ENCODE measurements around the gene DNLZ. TPM values are rescaled to one million over a fixed set of nuclear protein-coding genes. Genes with fewer than 3 reads are reported as not detected.

Gene DNLZ
- polyA plus RNA-seq, 3 donors from 2014 or later: 58.4 to 77.4 (median 61.8) TPM

GRCh38 chr9:136378170-136379002 lies 14.8 kb upstream of the DNLZ start:
- Mint-ChIP-seq H3K27me3 (ENCODE audit: low read depth in 3 of 3) (peaks cover 0 to 4% (median 0%) of the 10 kb centered on the region in 3 donors), H3K27ac (no peak overlapping the region), H3K4me3 (no peak overlapping the region), H3K9me3 (no peaks in the 10 kb centered on the region), H3K36me3 (peaks cover 0 to 4% (median 0%) of the 10 kb centered on the region in 3 donors), H3K4me1 (no peaks in the 10 kb centered on the region)
- no peak for DNase-seq

DNA sequence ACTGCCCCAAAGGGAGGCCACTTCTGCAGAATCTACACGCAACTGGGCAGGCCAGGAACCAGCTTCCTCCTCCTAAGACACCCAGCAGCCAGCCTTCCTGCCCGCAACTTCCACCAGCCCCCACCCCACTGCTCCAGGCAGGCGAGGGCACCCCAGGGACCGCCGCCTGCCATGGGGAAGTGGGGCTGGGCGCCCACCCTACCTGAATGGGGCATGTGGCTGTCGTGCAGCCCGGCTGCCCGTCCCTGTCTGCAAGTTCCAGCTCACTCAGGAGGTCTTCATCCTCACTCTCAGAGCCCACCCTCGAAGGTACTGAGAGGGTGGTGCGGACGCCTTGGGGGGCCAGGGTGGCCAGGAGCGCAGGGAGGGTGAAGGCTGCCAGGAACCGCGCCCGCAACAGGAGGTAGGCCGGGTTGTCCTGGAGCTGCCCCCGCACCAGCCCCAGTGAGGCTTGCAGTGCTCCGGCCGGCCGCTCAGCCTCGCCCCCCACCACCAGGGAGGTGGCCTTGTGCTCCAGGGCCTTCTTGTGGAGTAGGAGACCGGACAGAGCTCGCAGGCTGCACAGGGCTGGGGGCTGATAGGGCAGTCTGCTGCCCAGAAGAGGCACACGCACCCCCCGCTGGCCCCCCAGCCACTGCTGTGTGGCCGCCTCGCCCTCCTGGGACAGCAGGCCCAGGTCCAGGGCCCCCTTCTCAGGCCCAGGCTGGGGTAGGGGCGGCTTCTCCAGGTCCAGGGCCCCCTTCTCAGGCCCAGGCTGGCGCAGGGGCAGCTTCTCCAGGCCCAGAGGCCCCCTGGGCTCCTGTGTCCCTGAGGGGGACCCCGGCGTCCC lies 14.0 kb upstream of the DNLZ start:
- H3K36me3 Mint-ChIP-seq: peaks cover 0 to 2% (median 0%) of the 10 kb centered on the region in 3 donors
- no peak overlapping the region for H3K27ac Mint-ChIP-seq
- H3K9me3 Mint-ChIP-seq: no peaks in the 10 kb centered on the region
- no peak overlapping the region for H3K4me3 Mint-ChIP-seq
- peaks cover 0 to 6% (median 2%) of the 10 kb centered on the region in 3 donors for H3K27me3 Mint-ChIP-seq (ENCODE audit: low read depth in 3 of 3)
- no peak for DNase-seq
- H3K4me1 Mint-ChIP-seq: no peaks in the 10 kb centered on the region

- H3K27me3 Mint-ChIP-seq (ENCODE audit: low read depth in 3 of 3): peaks cover 0 to 6% (median 2%) of the 10 kb centered on the region in 3 donors
- no peaks in the 10 kb centered on the region for H3K9me3 Mint-ChIP-seq
- no peak overlapping the region for H3K4me3 Mint-ChIP-seq
- no peak for DNase-seq
- no peak overlapping the region for H3K27ac Mint-ChIP-seq
- H3K4me1 Mint-ChIP-seq: no peaks in the 10 kb centered on the region
- no peaks in the 10 kb centered on the region for H3K36me3 Mint-ChIP-seq
These were observed 12.9 kb upstream of the DNLZ start for GRCh38 chr9:136376457-136376856.

DNA sequence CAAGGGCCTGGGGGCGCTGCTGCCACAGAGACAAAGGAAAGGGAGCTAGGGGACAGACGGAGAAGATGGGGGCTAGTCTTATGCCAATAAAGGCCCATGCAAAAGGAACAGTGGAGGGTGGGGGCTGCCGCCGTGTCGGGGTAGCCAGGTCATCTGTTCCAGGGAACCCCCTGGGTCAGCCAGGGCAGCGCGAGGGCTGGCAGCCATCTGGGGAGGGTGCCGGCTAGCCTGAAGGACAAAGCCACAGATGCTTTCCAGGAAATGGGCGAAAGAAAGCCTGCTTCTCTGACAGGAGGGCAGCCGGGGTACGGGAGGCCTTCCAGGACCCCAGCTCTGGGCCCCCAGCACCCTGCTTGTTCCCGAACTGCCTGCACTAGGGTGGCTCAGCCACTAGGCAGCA lies 11.6 kb upstream of the DNLZ start:
- no peaks in the 10 kb centered on the region for H3K36me3 Mint-ChIP-seq
- H3K9me3 Mint-ChIP-seq: no peaks in the 10 kb centered on the region
- peaks cover 0 to 6% (median 2%) of the 10 kb centered on the region in 3 donors for H3K27me3 Mint-ChIP-seq (ENCODE audit: low read depth in 3 of 3)
- H3K4me3 Mint-ChIP-seq: no peak overlapping the region
- H3K4me1 Mint-ChIP-seq: no peaks in the 10 kb centered on the region
- H3K27ac Mint-ChIP-seq: no peak overlapping the region
- no peak for DNase-seq

DNA sequence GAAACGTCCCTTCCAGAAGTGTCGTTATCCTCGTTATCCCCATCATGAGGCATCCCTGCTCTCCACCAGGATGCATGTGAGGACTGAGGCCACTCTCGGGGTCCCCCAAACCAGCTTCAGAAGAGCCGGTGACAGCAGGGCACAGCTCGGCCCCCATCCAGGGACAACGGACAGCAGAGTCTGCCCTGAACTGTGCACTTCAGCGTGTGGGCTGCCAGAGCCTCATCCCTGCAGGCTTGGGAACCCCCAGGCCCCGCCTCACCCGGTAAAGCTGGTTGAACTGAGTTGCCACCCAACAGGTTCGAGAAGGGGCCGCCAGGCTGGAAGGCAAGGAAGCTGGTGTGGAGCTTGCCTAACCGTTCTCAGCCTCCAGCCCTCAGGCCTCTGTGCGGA lies 10.6 kb upstream of the DNLZ start:
- H3K4me3 Mint-ChIP-seq: no peak overlapping the region

GRCh38 chr9:136373300-136374182 lies 10.0 kb upstream of the DNLZ start, which contains the start of gene CARD9:
Gene CARD9, minus strand, starts transcription at chr9:136373669. Its CDS starts 1,591 bp downstream, at chr9:136372078.
- Mint-ChIP-seq H3K27me3 (ENCODE audit: low read depth in 3 of 3) (peaks cover 0 to 6% (median 2%) of the 10 kb centered on the region in 3 donors), H3K36me3 (peaks cover 0 to 4% (median 0%) of the 10 kb centered on the region in 3 donors), H3K4me3 (peak within 1 kb of the TSS in 2 of 5 donors; percentile 57 to 64), H3K4me1 (no peaks in the 10 kb centered on the region), H3K27ac (no peak within 1 kb of the TSS), H3K9me3 (no peaks in the 10 kb centered on the region)
- DNase-seq: no peak

More for the DNA sequence above, 10.6 kb upstream of the DNLZ start:
- Mint-ChIP-seq H3K9me3 (no peaks in the 10 kb centered on the region), H3K27me3 (ENCODE audit: low read depth in 3 of 3) (peaks cover 0 to 6% (median 2%) of the 10 kb centered on the region in 3 donors), H3K27ac (no peak overlapping the region), H3K4me1 (no peaks in the 10 kb centered on the region), H3K36me3 (peaks cover 0 to 2% (median 0%) of the 10 kb centered on the region in 3 donors)
- no peak for DNase-seq

DNA sequence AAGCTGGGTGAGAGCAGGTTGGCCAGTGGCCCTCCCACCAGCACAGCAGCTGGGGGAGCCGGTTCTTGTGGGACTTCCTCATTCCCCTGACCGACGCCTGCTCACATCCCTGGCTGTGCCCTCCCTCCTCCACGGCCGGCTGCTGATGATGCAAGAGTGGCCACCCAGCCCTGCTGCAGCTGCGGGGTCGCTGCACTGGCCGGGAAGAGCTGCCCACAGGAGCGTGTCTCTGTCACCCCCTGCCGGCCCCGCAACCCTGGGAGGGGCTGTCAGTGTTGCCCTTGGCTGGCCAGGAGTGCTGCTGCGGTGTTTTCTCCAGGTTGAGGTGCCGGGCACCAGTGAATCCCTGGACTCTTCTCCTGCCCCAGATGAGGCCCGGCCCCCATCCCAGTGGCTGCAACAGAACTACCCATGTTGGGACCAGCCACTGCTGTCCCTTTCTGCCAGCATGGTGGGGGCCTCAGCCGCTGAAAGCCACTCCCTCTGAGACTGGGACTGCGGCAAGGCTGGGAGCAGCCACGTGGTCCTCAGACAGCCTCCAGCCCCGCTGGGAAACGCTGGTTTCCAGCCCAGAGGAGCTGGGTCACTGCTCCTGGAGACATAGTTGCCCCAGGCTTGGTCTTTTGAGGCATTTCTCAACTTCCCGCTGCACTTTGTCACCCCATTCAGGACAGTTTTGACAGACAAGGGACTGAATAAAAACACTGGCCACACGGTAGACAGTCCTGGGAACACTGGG lies 9.2 kb upstream of the DNLZ start:
- Mint-ChIP-seq H3K27me3 (ENCODE audit: low read depth in 3 of 3) (peaks cover 0 to 6% (median 2%) of the 10 kb centered on the region in 3 donors), H3K27ac (no peak overlapping the region)

DNA sequence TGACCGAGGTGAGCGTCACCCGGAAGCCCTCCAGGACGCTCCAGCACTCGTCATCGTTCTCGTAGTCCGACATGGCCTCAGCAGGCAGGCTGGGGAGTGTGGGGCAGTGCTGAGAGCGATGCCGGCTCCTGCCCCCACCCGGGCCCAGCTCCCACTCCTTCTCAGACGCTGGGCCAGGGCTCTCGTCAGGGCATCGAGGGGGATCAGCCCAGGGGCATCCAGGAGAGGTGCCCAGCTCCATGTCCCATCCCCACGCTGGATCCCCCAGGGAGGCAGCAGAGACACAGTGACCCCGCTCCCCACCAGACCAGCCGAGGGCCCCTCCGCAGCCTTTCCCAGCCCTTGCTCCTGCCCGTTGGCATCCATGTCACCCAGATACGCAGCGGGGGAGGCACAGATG lies 8.5 kb upstream of the DNLZ start:
- H3K27me3 Mint-ChIP-seq (ENCODE audit: low read depth in 3 of 3): peaks cover 0 to 6% (median 2%) of the 10 kb centered on the region in 3 donors
- no peaks in the 10 kb centered on the region for H3K9me3 Mint-ChIP-seq
- H3K4me3 Mint-ChIP-seq: no peak overlapping the region
- no peak for DNase-seq
- no peak overlapping the region for H3K27ac Mint-ChIP-seq
- peaks cover 0 to 4% (median 0%) of the 10 kb centered on the region in 3 donors for H3K36me3 Mint-ChIP-seq
- no peaks in the 10 kb centered on the region for H3K4me1 Mint-ChIP-seq

More for the DNA sequence above, 9.2 kb upstream of the DNLZ start:
- Mint-ChIP-seq H3K36me3 (peaks cover 0 to 4% (median 0%) of the 10 kb centered on the region in 3 donors), H3K4me3 (peak overlapping the region in 2 of 5 donors; percentile 57 to 64), H3K4me1 (no peaks in the 10 kb centered on the region), H3K9me3 (no peaks in the 10 kb centered on the region)
- DNase-seq: no peak

GRCh38 chr9:136371533-136371880 lies 8.0 kb upstream of the DNLZ start:
- Mint-ChIP-seq H3K36me3 (peaks cover 0 to 4% (median 0%) of the 10 kb centered on the region in 3 donors), H3K27ac (no peak overlapping the region), H3K4me1 (no peaks in the 10 kb centered on the region), H3K4me3 (no peak overlapping the region), H3K9me3 (no peaks in the 10 kb centered on the region), H3K27me3 (ENCODE audit: low read depth in 3 of 3) (peaks cover 0 to 4% (median 2%) of the 10 kb centered on the region in 3 donors)
- DNase-seq: no peak

GRCh38 chr9:136370687-136371532 lies 7.4 kb upstream of the DNLZ start:
- no peak overlapping the region for H3K27ac Mint-ChIP-seq
- no peaks in the 10 kb centered on the region for H3K9me3 Mint-ChIP-seq
- no peaks in the 10 kb centered on the region for H3K4me1 Mint-ChIP-seq
- no peak overlapping the region for H3K4me3 Mint-ChIP-seq
- DNase-seq: no peak
- peaks cover 0 to 4% (median 0%) of the 10 kb centered on the region in 3 donors for H3K36me3 Mint-ChIP-seq
- H3K27me3 Mint-ChIP-seq (ENCODE audit: low read depth in 3 of 3): peaks cover 0 to 4% (median 2%) of the 10 kb centered on the region in 3 donors

DNA sequence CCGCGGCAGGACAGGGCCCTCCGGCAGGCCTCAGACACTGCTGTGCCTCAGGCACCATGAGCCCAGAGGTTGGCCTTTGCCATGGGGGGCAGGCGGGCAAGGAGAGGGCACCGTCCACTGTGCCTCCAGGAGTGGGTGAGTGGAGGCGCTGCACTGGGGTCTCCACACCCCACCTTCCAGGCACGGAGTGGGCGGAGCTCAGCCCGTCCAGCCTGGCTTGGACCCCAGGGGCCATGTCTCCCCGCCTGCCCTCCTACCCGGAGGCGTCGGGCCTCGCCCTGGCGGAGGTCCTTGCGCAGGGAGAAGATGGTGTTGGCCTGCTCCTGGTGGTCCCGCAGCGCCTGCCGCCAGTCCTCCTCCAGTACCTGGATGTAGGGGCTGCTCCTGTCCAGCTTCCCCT lies 6.5 kb upstream of the DNLZ start:
- Mint-ChIP-seq H3K27me3 (ENCODE audit: low read depth in 3 of 3) (peaks cover 0 to 2% (median 2%) of the 10 kb centered on the region in 3 donors), H3K4me1 (no peaks in the 10 kb centered on the region), H3K27ac (no peak overlapping the region), H3K36me3 (peaks cover 0 to 4% (median 0%) of the 10 kb centered on the region in 3 donors), H3K9me3 (no peaks in the 10 kb centered on the region), H3K4me3 (no peak overlapping the region)
- DNase-seq: no peak

DNA sequence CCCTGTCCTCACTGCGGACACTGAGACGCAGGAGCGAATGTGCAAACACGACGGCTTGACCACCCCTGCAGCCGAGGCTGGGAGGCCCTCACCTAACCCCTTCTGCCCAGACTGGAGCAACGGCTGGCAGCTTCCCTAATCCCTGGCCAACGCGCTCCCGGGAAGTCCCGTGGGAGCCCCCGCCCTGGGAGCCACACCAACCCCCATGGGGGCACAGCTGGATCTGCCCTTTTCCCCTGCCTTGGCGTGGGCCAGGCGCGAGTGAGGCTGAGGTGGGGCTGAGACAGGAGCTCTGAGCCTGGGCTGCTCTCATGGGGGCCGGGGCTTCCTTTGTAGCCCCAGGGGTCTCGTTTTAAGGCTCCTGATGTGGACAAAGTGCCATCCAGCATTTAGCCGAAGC lies 4.6 kb upstream of the DNLZ start:
- no peak for DNase-seq
- Mint-ChIP-seq H3K4me3 (no peak overlapping the region), H3K36me3 (peaks cover 0 to 4% (median 0%) of the 10 kb centered on the region in 3 donors), H3K27ac (no peak overlapping the region), H3K27me3 (ENCODE audit: low read depth in 3 of 3) (peaks cover 1 to 4% (median 2%) of the 10 kb centered on the region in 3 donors), H3K4me1 (no peaks in the 10 kb centered on the region), H3K9me3 (no peaks in the 10 kb centered on the region)
